Neutrophil (primary cell): ENCODE results near the gene XPO6.

Source experiments
- H3K27ac ChIP-seq: fragments of 200-600 bp; sonication (generic); 2 replicates; pipeline ENCODE4 v1.5.1; 2016; ENCODE audit warnings: mild to moderate bottlenecking, moderate library complexity
- H3K27me3 ChIP-seq: fragments of 200-600 bp; sonication (generic); 2 replicates; pipeline ENCODE4 v1.6.0; 2016; ENCODE audit warnings: mild to moderate bottlenecking
- H3K36me3 ChIP-seq: fragments of 200-600 bp; sonication (generic); 2 replicates; pipeline ENCODE4 v1.5.1; 2017
- H3K4me1 ChIP-seq, 2 experiments: fragments of 200-600 bp in 1 of 2; sonication (generic) in 1 of 2; 1 replicate in 1 of 2; 2 replicates in 1 of 2; pipeline versions ENCODE4 v1.5.1 to v1.6.1; 2013 to 2016; ENCODE audit warnings: low read depth in 1 of 2, low read length in 1 of 2, mild to moderate bottlenecking in 1 of 2, moderate library complexity in 1 of 2; ENCODE audit not compliant: control insufficient read depth in 1 of 2, insufficient read depth in 1 of 2
- H3K4me3 ChIP-seq, 2 experiments: fragments of 200-600 bp in 1 of 2; sonication (generic) in 1 of 2; 1 replicate in 1 of 2; 2 replicates in 1 of 2; pipeline ENCODE4 v1.5.1; 2013 to 2016; ENCODE audit warnings: low read depth in 1 of 2, low read length in 1 of 2, mild to moderate bottlenecking in 1 of 2, moderate library complexity in 1 of 2
- H3K9me3 ChIP-seq: fragments of 200-600 bp; sonication (generic); 2 replicates; pipeline ENCODE4 v1.5.1; 2016
- CTCF ChIP-seq: fragments of 200-600 bp; sonication (generic); IDR thresholded peaks from 2 replicates; pipeline ENCODE4 v1.5.1; 2016; ENCODE audit warnings: antibody characterized with exemption

The XPO6 gene

GRCh38 chr16:28061352-28062101, 150.2 kb downstream of the XPO6 start:
- Histone ChIP-seq H3K4me3 (no peak overlapping the region), H3K27me3 (peaks cover 96% of the 10 kb centered on the region), H3K27ac (no peak overlapping the region), H3K9me3 (no peaks in the 10 kb centered on the region), H3K36me3 (no peaks in the 10 kb centered on the region), H3K4me1 (peaks cover 0 to 7% of the 10 kb centered on the region in 2 experiments)
- TF ChIP-seq CTCF = no peak

- Histone ChIP-seq H3K27ac (no peak overlapping the region), H3K4me1 (peaks cover 0 to 7% of the 10 kb centered on the region in 2 experiments), H3K9me3 (no peaks in the 10 kb centered on the region), H3K36me3 (no peaks in the 10 kb centered on the region), H3K4me3 (no peak overlapping the region), H3K27me3 (peaks cover 84% of the 10 kb centered on the region)
- TF ChIP-seq CTCF = no peak
Observed at GRCh38 chr16:28059841-28060575, 151.8 kb downstream of the XPO6 start.

- H3K4me1 ChIP-seq = peaks cover 0 to 7% of the 10 kb centered on the region in 2 experiments
- no peak for TF ChIP-seq CTCF
- no peaks in the 10 kb centered on the region for H3K36me3 ChIP-seq
- no peak overlapping the region for H3K27ac ChIP-seq
- no peak overlapping the region for H3K4me3 ChIP-seq
- no peaks in the 10 kb centered on the region for H3K9me3 ChIP-seq
- peaks cover 78% of the 10 kb centered on the region for H3K27me3 ChIP-seq
Observed at GRCh38 chr16:28058839-28059589, 152.8 kb downstream of the XPO6 start.

GRCh38 chr16:28057949-28058348, 153.8 kb downstream of the XPO6 start:
- no peaks in the 10 kb centered on the region for H3K36me3 ChIP-seq
- no peak overlapping the region for H3K27ac ChIP-seq
- H3K27me3 ChIP-seq = peaks cover 78% of the 10 kb centered on the region
- H3K4me3 ChIP-seq = no peak overlapping the region
- peaks cover 0 to 6% of the 10 kb centered on the region in 2 experiments for H3K4me1 ChIP-seq
- TF ChIP-seq CTCF = no peak
- no peaks in the 10 kb centered on the region for H3K9me3 ChIP-seq

GRCh38 chr16:28053461-28053860, 158.3 kb downstream of the XPO6 start:
- Histone ChIP-seq H3K27me3 (peaks cover 57% of the 10 kb centered on the region), H3K36me3 (no peaks in the 10 kb centered on the region), H3K9me3 (no peaks in the 10 kb centered on the region), H3K27ac (no peak overlapping the region), H3K4me1 (no peaks in the 10 kb centered on the region), H3K4me3 (no peak overlapping the region)
- TF ChIP-seq CTCF = no peak
